HG02981 (cell line): Measurements from ENCODE around the gene SYNPR.
"Not testable (repeated sequence)": the region's sequence is repeated elsewhere in the genome, so short reads cannot be mapped to it uniquely, and the experiment has no call there.

Source experiments
- ATAC-seq: cut with Tn5 transposase; IDR thresholded peaks from one replicate; pipeline ENCODE4 v1.9.1; 2021; ENCODE audit warnings: mild to moderate bottlenecking, moderate library complexity; ENCODE audit not compliant: unreplicated experiment

SYNPR gene

GRCh38 chr3:63609408-63609807 lies 331.3 kb downstream of the SYNPR start:
- no peak for ATAC-seq

- ATAC-seq = no peak
Measured at GRCh38 chr3:63609834-63610233, 331.7 kb downstream of the SYNPR start.

- no peak for ATAC-seq
Measured at GRCh38 chr3:63611382-63611781, 333.3 kb downstream of the SYNPR start.

- ATAC-seq = no peak
Measured at GRCh38 chr3:63613561-63613960, 335.5 kb downstream of the SYNPR start.

- no peak for ATAC-seq
Measured at GRCh38 chr3:63617391-63617790, 339.3 kb downstream of the SYNPR start.

- no peak for ATAC-seq
Measured at GRCh38 chr3:63624941-63625560, 346.9 kb downstream of the SYNPR start.

- no peak for ATAC-seq
Measured at GRCh38 chr3:63631670-63632069, 353.6 kb downstream of the SYNPR start.

GRCh38 chr3:63635186-63635585 lies 357.1 kb downstream of the SYNPR start:
- no peak for ATAC-seq

GRCh38 chr3:63639806-63640205 lies 361.7 kb downstream of the SYNPR start:
- no peak for ATAC-seq

GRCh38 chr3:63642488-63642887 lies 364.4 kb downstream of the SYNPR start:
- ATAC-seq = no peak

- ATAC-seq = no peak
Measured at GRCh38 chr3:63644212-63644797, 366.2 kb downstream of the SYNPR start.

- not testable (repeated sequence) for ATAC-seq
Measured at GRCh38 chr3:63644928-63645781, 367.0 kb downstream of the SYNPR start.

- ATAC-seq = no peak
Measured at GRCh38 chr3:63652066-63652725, 374.1 kb downstream of the SYNPR start, which contains the start of gene SNTN. Gene SNTN, plus strand, starts transcription at chr3:63652675. Its CDS starts 13 bp downstream, at chr3:63652688.

- ATAC-seq = no peak
Measured at GRCh38 chr3:63654211-63654610, 376.1 kb downstream of the SYNPR start.

GRCh38 chr3:63654931-63655330 lies 376.8 kb downstream of the SYNPR start:
- no peak for ATAC-seq

- ATAC-seq = no peak
Measured at GRCh38 chr3:63655519-63655918, 377.4 kb downstream of the SYNPR start.

GRCh38 chr3:63656786-63657185 lies 378.7 kb downstream of the SYNPR start:
- no peak for ATAC-seq

GRCh38 chr3:63661242-63661641 lies 383.1 kb downstream of the SYNPR start:
- no peak for ATAC-seq

GRCh38 chr3:63662011-63662410 lies 383.9 kb downstream of the SYNPR start:
- no peak for ATAC-seq

GRCh38 chr3:63662500-63662899 lies 384.4 kb downstream of the SYNPR start:
- no peak for ATAC-seq
